Measurements from ENCODE around the gene PDE6B. TPM values are rescaled to one million over a fixed set of nuclear protein-coding genes. Genes with fewer than 3 reads are reported as not detected.
"Not testable (repeated sequence)": the region's sequence is repeated elsewhere in the genome, so short reads cannot be mapped to it uniquely, and the experiment has no call there.

PDE6B gene
- total RNA-seq, 1 experiment from 2014 or later: not detected

- Histone ChIP-seq H3K9me3 (ENCODE audit: low read length) (no peaks in the 10 kb centered on the region), H3K4me2 (ENCODE audit: low read depth, low read length, poor library complexity, severe bottlenecking) (no peak overlapping the region), H3K27me3 (ENCODE audit: low read length) (no peaks in the 10 kb centered on the region), H4K20me1 (ENCODE audit: insufficient read depth, low read depth, low read length) (no peaks in the 10 kb centered on the region), H3K4me1 (ENCODE audit: low read length) (no peaks in the 10 kb centered on the region), H3K27ac (ENCODE audit: low read length) (no peak overlapping the region), H3K36me3 (ENCODE audit: insufficient read depth, low read length) (no peaks in the 10 kb centered on the region), H3K9me2 (replicated peaks; ENCODE audit: insufficient read depth, low read length) (no peaks in the 10 kb centered on the region), H3K79me2 (ENCODE audit: low read length) (no peaks in the 10 kb centered on the region), H3K9ac (ENCODE audit: low read length) (no peak overlapping the region), H2AFZ (ENCODE audit: low read length) (no peak overlapping the region), H3K4me3 (ENCODE audit: low read length) (no peak overlapping the region)
- no peak for DNase-seq
Measured at GRCh38 chr4:687971-688853, 62.8 kb downstream of the PDE6B start.

- Histone ChIP-seq H4K20me1 (ENCODE audit: insufficient read depth, low read depth, low read length) (no peaks in the 10 kb centered on the region), H3K27ac (ENCODE audit: low read length) (no peak within 1 kb of the TSS), H3K9me2 (replicated peaks; ENCODE audit: insufficient read depth, low read length) (no peaks in the 10 kb centered on the region), H3K4me1 (ENCODE audit: low read length) (no peaks in the 10 kb centered on the region), H3K4me3 (ENCODE audit: low read length) (no peak within 1 kb of the TSS), H3K27me3 (ENCODE audit: low read length) (no peaks in the 10 kb centered on the region), H3K4me2 (ENCODE audit: low read depth, low read length, poor library complexity, severe bottlenecking) (no peak within 1 kb of the TSS), H3K9me3 (ENCODE audit: low read length) (no peaks in the 10 kb centered on the region), H3K36me3 (ENCODE audit: insufficient read depth, low read length) (no peaks in the 10 kb centered on the region), H3K9ac (ENCODE audit: low read length) (no peak within 1 kb of the TSS), H2AFZ (ENCODE audit: low read length) (no peak within 1 kb of the TSS), H3K79me2 (ENCODE audit: low read length) (no peaks in the 10 kb centered on the region)
- DNase-seq: no peak
Measured at GRCh38 chr4:688854-689681, 63.7 kb downstream of the PDE6B start, which contains the start of gene SLC49A3. TSS of gene SLC49A3 (minus strand) at chr4:689151. CDS start at chr4:689127, 24 bp downstream.

GRCh38 chr4:689723-690122 lies 64.3 kb downstream of the PDE6B start:
- DNase-seq: no peak
- Histone ChIP-seq H3K9me2 (replicated peaks; ENCODE audit: insufficient read depth, low read length) (no peaks in the 10 kb centered on the region), H4K20me1 (ENCODE audit: insufficient read depth, low read depth, low read length) (no peaks in the 10 kb centered on the region), H3K27me3 (ENCODE audit: low read length) (no peaks in the 10 kb centered on the region), H3K9me3 (ENCODE audit: low read length) (no peaks in the 10 kb centered on the region), H3K27ac (ENCODE audit: low read length) (no peak overlapping the region), H3K4me2 (ENCODE audit: low read depth, low read length, poor library complexity, severe bottlenecking) (no peak overlapping the region), H3K4me1 (ENCODE audit: low read length) (no peaks in the 10 kb centered on the region), H3K36me3 (ENCODE audit: insufficient read depth, low read length) (no peaks in the 10 kb centered on the region), H3K4me3 (ENCODE audit: low read length) (no peak overlapping the region), H3K79me2 (ENCODE audit: low read length) (no peaks in the 10 kb centered on the region), H3K9ac (ENCODE audit: low read length) (no peak overlapping the region), H2AFZ (ENCODE audit: low read length) (no peak overlapping the region)

GRCh38 chr4:692771-693554 lies 67.6 kb downstream of the PDE6B start:
- Histone ChIP-seq H3K79me2 (ENCODE audit: low read length) (no peaks in the 10 kb centered on the region), H4K20me1 (ENCODE audit: insufficient read depth, low read depth, low read length) (no peaks in the 10 kb centered on the region), H3K9me2 (replicated peaks; ENCODE audit: insufficient read depth, low read length) (no peaks in the 10 kb centered on the region), H2AFZ (ENCODE audit: low read length) (no peak overlapping the region), H3K27me3 (ENCODE audit: low read length) (no peaks in the 10 kb centered on the region), H3K27ac (ENCODE audit: low read length) (no peak overlapping the region), H3K9ac (ENCODE audit: low read length) (no peak overlapping the region), H3K9me3 (ENCODE audit: low read length) (no peaks in the 10 kb centered on the region), H3K4me1 (ENCODE audit: low read length) (no peaks in the 10 kb centered on the region), H3K36me3 (ENCODE audit: insufficient read depth, low read length) (no peaks in the 10 kb centered on the region), H3K4me3 (ENCODE audit: low read length) (no peak overlapping the region), H3K4me2 (ENCODE audit: low read depth, low read length, poor library complexity, severe bottlenecking) (no peak overlapping the region)
- DNase-seq: no peak

- not testable (repeated sequence) for H3K27me3 ChIP-seq (ENCODE audit: low read length); H3K36me3 ChIP-seq (ENCODE audit: insufficient read depth, low read length); H2AFZ ChIP-seq (ENCODE audit: low read length); H3K79me2 ChIP-seq (ENCODE audit: low read length); H4K20me1 ChIP-seq (ENCODE audit: insufficient read depth, low read depth, low read length); H3K4me3 ChIP-seq (ENCODE audit: low read length); DNase-seq; H3K4me2 ChIP-seq (ENCODE audit: low read depth, low read length, poor library complexity, severe bottlenecking); H3K9me3 ChIP-seq (ENCODE audit: low read length); H3K27ac ChIP-seq (ENCODE audit: low read length); H3K9me2 ChIP-seq (replicated peaks; ENCODE audit: insufficient read depth, low read length); H3K9ac ChIP-seq (ENCODE audit: low read length)
- H3K4me1 ChIP-seq (ENCODE audit: low read length): peaks cover 11% of the 10 kb centered on the region
Measured at GRCh38 chr4:694341-694940, 69.1 kb downstream of the PDE6B start.

- Histone ChIP-seq H3K4me2 (ENCODE audit: low read depth, low read length, poor library complexity, severe bottlenecking) (peak overlapping the region; percentile 56), H3K9ac (ENCODE audit: low read length) (peak overlapping the region; percentile 43), H3K79me2 (ENCODE audit: low read length) (no peaks in the 10 kb centered on the region), H3K9me2 (replicated peaks; ENCODE audit: insufficient read depth, low read length) (no peaks in the 10 kb centered on the region), H3K27ac (ENCODE audit: low read length) (no peak overlapping the region; the same call in 1 of the 2 replicates), H3K27me3 (ENCODE audit: low read length) (no peaks in the 10 kb centered on the region), H3K4me3 (ENCODE audit: low read length) (peak overlapping the region; percentile 20), H4K20me1 (ENCODE audit: insufficient read depth, low read depth, low read length) (no peaks in the 10 kb centered on the region), H3K9me3 (ENCODE audit: low read length) (no peaks in the 10 kb centered on the region), H2AFZ (ENCODE audit: low read length) (no peak overlapping the region; the same call in 1 of the 2 replicates), H3K4me1 (ENCODE audit: low read length) (peaks cover 19% of the 10 kb centered on the region), H3K36me3 (ENCODE audit: insufficient read depth, low read length) (no peaks in the 10 kb centered on the region)
- DNase-seq: no peak
Measured at GRCh38 chr4:699816-700580, 74.6 kb downstream of the PDE6B start.

GRCh38 chr4:700587-701264 lies 75.4 kb downstream of the PDE6B start:
- DNase-seq: peak; percentile 63
- no peak overlapping the region for H3K9ac ChIP-seq (ENCODE audit: low read length)
- H3K27me3 ChIP-seq (ENCODE audit: low read length): no peaks in the 10 kb centered on the region
- H3K27ac ChIP-seq (ENCODE audit: low read length): no peak overlapping the region
- H3K9me3 ChIP-seq (ENCODE audit: low read length): no peaks in the 10 kb centered on the region
- no peak overlapping the region for H2AFZ ChIP-seq (ENCODE audit: low read length)
- no peak overlapping the region for H3K4me3 ChIP-seq (ENCODE audit: low read length)
- peaks cover 22% of the 10 kb centered on the region for H3K4me1 ChIP-seq (ENCODE audit: low read length)
- H3K9me2 ChIP-seq (replicated peaks; ENCODE audit: insufficient read depth, low read length): no peaks in the 10 kb centered on the region
- H3K4me2 ChIP-seq (ENCODE audit: low read depth, low read length, poor library complexity, severe bottlenecking): no peak overlapping the region
- no peaks in the 10 kb centered on the region for H3K79me2 ChIP-seq (ENCODE audit: low read length)
- H4K20me1 ChIP-seq (ENCODE audit: insufficient read depth, low read depth, low read length): no peaks in the 10 kb centered on the region
- no peaks in the 10 kb centered on the region for H3K36me3 ChIP-seq (ENCODE audit: insufficient read depth, low read length)

Data from Karpas-422 (cell line).